ENCODE data around the gene FAU.
"Not testable (repeated sequence)": the region's sequence is repeated elsewhere in the genome, so short reads cannot be mapped to it uniquely, and the experiment has no call there.

FAU gene

GRCh38 chr11:65121865-65122696 lies at the start of gene FAU, which contains the start of gene MRPL49:
Gene FAU, minus strand, starts transcription at chr11:65122134. Its CDS starts 321 bp downstream, at chr11:65121813.
Gene MRPL49, plus strand, starts transcription at chr11:65122321. Its CDS starts 26 bp downstream, at chr11:65122347.
- DNase-seq: peak; percentile 99

GRCh38 chr11:65170058-65170534 lies 48.2 kb upstream of the FAU start, which contains the start of gene SPDYC:
Gene SPDYC, plus strand, starts transcription at chr11:65170233. Its CDS starts 1,125 bp downstream, at chr11:65171358.
- no peak for DNase-seq

DNA sequence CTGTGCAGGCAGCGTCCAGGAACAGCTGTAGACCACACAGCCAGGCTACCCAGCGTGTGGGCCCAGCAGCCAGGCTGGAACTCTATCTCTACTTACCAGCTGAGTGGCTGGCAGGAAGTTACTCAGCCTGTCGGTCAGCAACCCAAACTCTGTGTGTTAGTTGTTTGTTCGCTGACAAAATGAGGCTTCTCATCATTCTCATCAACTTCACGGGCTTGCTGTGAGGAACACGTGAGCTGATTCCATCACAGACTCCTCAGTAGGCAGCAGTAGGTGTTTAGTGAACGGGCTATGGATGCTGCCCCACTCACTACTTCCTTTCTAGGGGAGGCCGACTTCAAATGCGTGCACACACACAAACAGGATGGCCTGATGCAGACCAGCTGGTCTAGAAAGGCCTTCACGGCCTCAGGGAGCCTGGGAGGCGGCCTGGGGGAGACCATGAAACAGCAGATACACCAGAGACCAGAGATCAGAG lies 47.3 kb upstream of the FAU start:
- no peak for DNase-seq

DNA sequence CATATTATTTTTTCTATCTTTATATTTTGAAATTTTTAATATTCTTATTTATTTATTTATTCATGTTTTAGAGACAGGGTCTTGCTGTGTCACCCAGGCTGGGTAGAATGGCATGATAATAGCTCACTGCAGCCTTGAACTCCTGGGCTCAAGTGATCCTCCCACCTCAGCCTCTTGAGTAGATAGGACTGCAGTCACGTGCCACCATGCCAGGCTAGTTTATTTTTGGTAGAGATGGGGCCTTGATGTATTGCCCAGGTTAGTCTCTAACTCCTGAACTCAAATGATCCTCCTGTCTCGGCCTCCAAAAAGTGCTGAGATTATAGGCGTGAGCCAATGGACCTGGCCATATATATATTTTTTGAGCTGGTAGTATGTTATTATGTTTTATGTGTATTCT lies 45.7 kb upstream of the FAU start:
- DNase-seq: no peak

GRCh38 chr11:65166893-65167292 lies 45.0 kb upstream of the FAU start:
- DNase-seq: no peak

GRCh38 chr11:65165410-65166317 lies 43.7 kb upstream of the FAU start:
- no peak for DNase-seq

- no peak for DNase-seq
These were observed 41.8 kb upstream of the FAU start for GRCh38 chr11:65163684-65164083.

DNA sequence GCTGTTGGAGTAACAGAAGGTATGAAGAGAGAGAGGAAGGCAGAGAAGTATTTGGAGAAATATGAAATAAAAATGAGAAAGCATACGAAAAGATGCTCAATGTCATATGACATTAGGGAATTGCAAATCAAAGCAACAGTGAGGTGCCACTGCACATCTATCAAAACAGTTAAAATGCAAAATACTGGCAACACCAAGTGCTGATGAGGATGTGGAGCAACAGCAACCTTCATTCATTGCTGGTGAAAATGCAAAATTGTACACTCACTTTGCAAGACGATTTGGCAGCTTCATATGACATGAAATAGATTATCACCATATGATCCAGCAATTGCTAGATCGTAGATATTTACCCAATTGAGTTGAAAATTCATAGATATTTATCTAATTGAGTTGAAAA lies 38.7 kb upstream of the FAU start:
- no peak for DNase-seq

DNA sequence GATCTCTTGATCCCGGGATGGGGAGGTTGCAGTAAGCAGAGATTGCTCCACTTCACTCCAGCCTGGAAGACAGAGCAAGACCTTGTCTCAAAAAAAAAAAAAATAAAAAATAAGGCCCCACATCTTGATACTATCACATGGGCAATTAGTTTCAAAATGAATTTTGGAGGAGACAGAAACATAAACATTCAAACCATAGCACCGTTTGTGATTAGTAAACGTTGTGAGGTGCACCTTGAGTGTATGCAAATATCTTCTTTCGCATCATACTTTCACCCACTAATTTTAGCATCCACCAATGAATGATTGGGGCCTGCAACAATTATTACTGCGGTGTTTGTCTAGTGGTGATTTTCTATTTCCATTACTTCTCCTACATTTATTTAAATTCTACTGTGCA lies 37.1 kb upstream of the FAU start:
- DNase-seq: no peak

GRCh38 chr11:65157336-65157735 lies 35.4 kb upstream of the FAU start:
- no peak for DNase-seq

DNA sequence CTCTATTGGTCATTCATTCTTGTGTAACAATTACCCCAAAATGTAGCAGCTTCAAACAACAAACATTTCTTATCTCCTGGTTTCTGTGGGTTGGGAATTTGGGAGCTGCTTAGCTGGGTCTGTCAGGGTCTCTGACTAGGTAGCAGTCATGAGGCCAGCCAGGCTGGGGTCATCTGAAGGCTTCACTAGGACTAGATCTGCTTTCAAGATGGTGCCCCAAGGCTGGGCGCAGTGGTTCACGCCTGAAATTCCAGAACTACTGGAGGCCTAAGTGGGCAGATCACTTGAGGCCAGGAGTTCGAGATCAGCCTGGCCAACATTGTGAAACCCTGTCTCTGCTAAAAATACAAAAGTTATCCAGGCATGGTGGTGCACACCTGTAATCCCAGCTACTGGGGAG lies 35.0 kb upstream of the FAU start:
- no peak for DNase-seq

GRCh38 chr11:65156256-65156655 lies 34.3 kb upstream of the FAU start:
- DNase-seq: no peak

- DNase-seq: no peak
These were observed 30.2 kb upstream of the FAU start for GRCh38 chr11:65152122-65152521.

GRCh38 chr11:65151331-65151899 lies 29.5 kb upstream of the FAU start:
- no peak for DNase-seq

GRCh38 chr11:65150509-65151299 lies 28.8 kb upstream of the FAU start:
- peak in 1 of 2 donors; percentile 41 for DNase-seq

DNA sequence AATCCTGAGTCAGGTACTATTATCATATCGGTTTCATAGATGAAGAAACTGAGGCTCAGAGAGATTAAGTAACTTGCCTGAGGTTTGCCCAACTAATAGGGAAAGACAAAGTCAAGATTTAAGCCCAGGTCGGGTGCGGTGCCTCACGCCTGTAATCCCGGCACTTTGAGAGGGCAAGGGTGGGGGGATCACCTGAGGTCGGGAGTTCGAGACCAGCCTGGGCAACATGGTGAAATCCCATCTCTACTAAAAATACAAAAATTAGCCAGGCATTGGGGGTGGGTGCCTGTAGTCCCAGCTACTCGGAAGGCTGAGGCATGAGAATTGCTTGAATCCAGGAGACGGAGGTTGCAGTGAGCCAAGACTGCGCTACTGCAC lies 28.2 kb upstream of the FAU start:
- not testable (repeated sequence) for DNase-seq

DNA sequence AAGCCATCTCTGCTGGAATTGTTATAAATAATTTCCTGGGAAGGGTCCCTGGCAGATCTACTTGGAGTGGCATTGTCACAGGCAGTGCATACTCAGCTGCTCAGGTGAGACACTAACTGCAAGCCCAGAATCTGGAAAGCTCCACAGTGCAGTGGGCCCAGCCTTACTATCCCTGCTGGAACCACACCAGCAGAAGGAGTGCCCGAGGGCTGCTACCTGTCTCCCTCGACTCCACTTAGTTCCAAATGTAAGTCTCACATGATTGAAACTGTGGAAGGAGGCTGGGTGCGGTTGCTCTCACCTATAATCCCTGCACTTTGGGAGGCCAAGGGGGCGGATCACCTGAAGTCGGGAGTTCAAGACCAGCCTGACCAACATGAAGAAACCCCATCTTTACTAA lies 26.7 kb upstream of the FAU start:
- DNase-seq: no peak

- no peak for DNase-seq
These were observed 25.6 kb upstream of the FAU start for GRCh38 chr11:65147352-65148075.

GRCh38 chr11:65141896-65142494 lies 20.1 kb upstream of the FAU start:
- DNase-seq: no peak

GRCh38 chr11:65136515-65137096 lies 14.7 kb upstream of the FAU start:
- DNase-seq: no peak

Measured in stimulated activated CD4-positive, alpha-beta T cell treated with anti-CD3 and anti-CD28 coated beads, Interleukin-2, amount 100 ng/mL, for 24 hours (primary cell).